ENCODE data around the gene PDLIM3. TPM values are rescaled to one million over a fixed set of nuclear protein-coding genes. Genes with fewer than 3 reads are reported as not detected.

PDLIM3 gene
- total RNA-seq, 1 experiment from 2014 or later = 6.2 TPM

GRCh38 chr4:185552254-185552653, 16.9 kb upstream of the PDLIM3 start (continued):
- TF ChIP-seq JUN (CRISPR knock-in tag; IDR thresholded peaks at IDR 0.05) (no peak), ZNF263 (CRISPR knock-in tag; IDR thresholded peaks at IDR 0.05; ENCODE audit: low read depth) (no peak), ZSCAN18 (CRISPR knock-in tag; IDR thresholded peaks at IDR 0.05) (no peak), NR2C2 (CRISPR knock-in tag; IDR thresholded peaks at IDR 0.05) (no peak)

- Mint-ChIP-seq H3K27ac (no peak overlapping the region), H3K4me1 (peaks cover 6% of the 10 kb centered on the region; the same call in 1 of the 2 replicates), H3K9me3 (peaks cover 17% of the 10 kb centered on the region), H3K36me3 (no peaks in the 10 kb centered on the region), H3K4me3 (no peak overlapping the region), H3K27me3 (ENCODE audit: low read depth) (no peaks in the 10 kb centered on the region; the same call in none of the 2 replicates)
- POLR2A ChIA-PET = no interaction called here
- CTCF ChIA-PET = interaction anchor here (1.0 kb wide), 1 partner anchor 487 kb away, joined by 3 read pairs; no protein-coding TSS in a partner anchor
- TF ChIP-seq ZNF281 (CRISPR knock-in tag; IDR thresholded peaks at IDR 0.05) (no peak), CBFB (CRISPR knock-in tag; IDR thresholded peaks at IDR 0.05; ENCODE audit: low read depth) (no peak), CTCF (IDR thresholded peaks at IDR 0.05) (no peak), NFATC4 (CRISPR knock-in tag; IDR thresholded peaks at IDR 0.05) (no peak), ZBTB21 (CRISPR knock-in tag; IDR thresholded peaks at IDR 0.05; ENCODE audit: borderline replicate concordance) (no peak), PRRX2 (CRISPR knock-in tag; IDR thresholded peaks at IDR 0.05) (no peak), ZNF425 (CRISPR knock-in tag; conservative IDR thresholded peaks at IDR 0.05) (no peak), ZNF121 (CRISPR knock-in tag; IDR thresholded peaks at IDR 0.05) (no peak), IRF2 (CRISPR knock-in tag; IDR thresholded peaks at IDR 0.05; ENCODE audit: borderline replicate concordance, low read depth) (no peak), USF2 (CRISPR knock-in tag; IDR thresholded peaks at IDR 0.05) (no peak), ZBTB43 (CRISPR knock-in tag; IDR thresholded peaks at IDR 0.05) (no peak)
- no peak for ATAC-seq
- no peak for DNase-seq (ENCODE audit: low spot score)
Measured at GRCh38 chr4:185550933-185551332, 15.6 kb upstream of the PDLIM3 start.

Data from WTC11 (cell line).